ENCODE measurements around the gene GSK3B. TPM values are rescaled to one million over a fixed set of nuclear protein-coding genes. Genes with fewer than 3 reads are reported as not detected.

The GSK3B gene
- polyA plus RNA-seq, 1 experiment = 43.4 TPM

DNA sequence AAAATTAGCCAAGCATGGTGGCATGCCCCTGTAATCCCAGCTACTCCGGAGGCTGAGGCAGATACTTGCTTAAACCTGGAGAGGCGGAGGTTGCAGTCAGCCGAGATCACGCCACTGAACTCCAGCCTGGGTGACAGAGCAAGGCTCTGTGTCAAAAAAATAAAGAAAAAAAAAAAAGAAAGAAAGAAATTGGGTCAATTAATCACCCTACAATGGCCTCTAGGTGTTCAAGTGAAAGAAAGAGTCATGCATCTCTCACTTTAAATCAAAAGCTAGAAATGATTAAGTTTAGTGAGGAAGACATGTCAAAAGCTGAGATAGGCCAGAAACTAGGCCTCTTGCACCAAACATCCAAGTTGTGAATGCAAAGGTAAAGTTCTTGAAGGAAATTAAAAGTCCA is 44.9 kb upstream of the GSK3B start:
- H3K9me3 ChIP-seq (ENCODE audit: control insufficient read depth, insufficient read depth, low read length) = peaks cover 6% of the 10 kb centered on the region; the same call in 1 of the 2 replicates
- DNase-seq (ENCODE audit: low read depth, low spot score) = no peak
- ChIA-PET POLR2A (interaction anchor here (1.2 kb wide), 1 partner anchor 44 kb away, joined by 7 read pairs; no protein-coding TSS in a partner anchor), CTCF (no interaction called here)
- TF ChIP-seq, protein P1, sequence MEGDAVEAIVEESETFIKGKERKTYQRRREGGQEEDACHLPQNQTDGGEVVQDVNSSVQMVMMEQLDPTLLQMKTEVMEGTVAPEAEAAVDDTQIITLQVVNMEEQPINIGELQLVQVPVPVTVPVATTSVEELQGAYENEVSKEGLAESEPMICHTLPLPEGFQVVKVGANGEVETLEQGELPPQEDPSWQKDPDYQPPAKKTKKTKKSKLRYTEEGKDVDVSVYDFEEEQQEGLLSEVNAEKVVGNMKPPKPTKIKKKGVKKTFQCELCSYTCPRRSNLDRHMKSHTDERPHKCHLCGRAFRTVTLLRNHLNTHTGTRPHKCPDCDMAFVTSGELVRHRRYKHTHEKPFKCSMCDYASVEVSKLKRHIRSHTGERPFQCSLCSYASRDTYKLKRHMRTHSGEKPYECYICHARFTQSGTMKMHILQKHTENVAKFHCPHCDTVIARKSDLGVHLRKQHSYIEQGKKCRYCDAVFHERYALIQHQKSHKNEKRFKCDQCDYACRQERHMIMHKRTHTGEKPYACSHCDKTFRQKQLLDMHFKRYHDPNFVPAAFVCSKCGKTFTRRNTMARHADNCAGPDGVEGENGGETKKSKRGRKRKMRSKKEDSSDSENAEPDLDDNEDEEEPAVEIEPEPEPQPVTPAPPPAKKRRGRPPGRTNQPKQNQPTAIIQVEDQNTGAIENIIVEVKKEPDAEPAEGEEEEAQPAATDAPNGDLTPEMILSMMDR (IDR thresholded peaks at IDR 0.05; ENCODE audit: low read depth, low read length) = no peak
- H3K4me3 ChIP-seq (ENCODE audit: low read depth, low read length) = no peak overlapping the region
- H3K27me3 ChIP-seq (ENCODE audit: control insufficient read depth, insufficient read depth, low read length) = no peaks in the 10 kb centered on the region
- H3K27ac ChIP-seq (ENCODE audit: low read depth, low read length) = no peak overlapping the region

DNA sequence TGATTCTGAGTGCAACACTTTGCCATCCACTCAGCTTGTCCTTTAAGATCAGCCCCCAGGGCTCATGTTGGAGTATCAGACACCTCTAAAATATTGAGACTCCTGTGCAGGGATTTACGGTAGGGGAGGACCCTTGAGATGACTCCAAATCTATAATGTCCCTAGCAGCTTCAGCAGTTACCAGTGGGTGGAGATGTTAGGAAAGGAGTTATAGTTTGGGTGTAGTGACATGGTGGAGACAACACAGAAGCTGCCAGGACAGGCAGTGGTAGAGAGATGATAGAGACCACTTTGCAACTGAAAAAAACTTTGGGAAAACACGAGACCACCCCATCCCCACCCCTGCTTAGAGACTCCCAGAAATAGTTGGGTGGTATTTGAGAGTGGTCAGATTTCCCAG is 43.3 kb upstream of the GSK3B start:
- peaks cover 6% of the 10 kb centered on the region; the same call in 1 of the 2 replicates for H3K9me3 ChIP-seq (ENCODE audit: control insufficient read depth, insufficient read depth, low read length)
- H3K4me3 ChIP-seq (ENCODE audit: low read depth, low read length) = no peak overlapping the region
- no peak for DNase-seq (ENCODE audit: low read depth, low spot score)
- TF ChIP-seq, protein P1 (IDR thresholded peaks at IDR 0.05; ENCODE audit: low read depth, low read length) = no peak
- ChIA-PET POLR2A (interaction anchor here (0.6 kb wide), 1 partner anchor 39 kb away, joined by 3 read pairs; no protein-coding TSS in a partner anchor), CTCF (no interaction called here)
- H3K27ac ChIP-seq (ENCODE audit: low read depth, low read length) = no peak overlapping the region
- H3K27me3 ChIP-seq (ENCODE audit: control insufficient read depth, insufficient read depth, low read length) = no peaks in the 10 kb centered on the region

DNA sequence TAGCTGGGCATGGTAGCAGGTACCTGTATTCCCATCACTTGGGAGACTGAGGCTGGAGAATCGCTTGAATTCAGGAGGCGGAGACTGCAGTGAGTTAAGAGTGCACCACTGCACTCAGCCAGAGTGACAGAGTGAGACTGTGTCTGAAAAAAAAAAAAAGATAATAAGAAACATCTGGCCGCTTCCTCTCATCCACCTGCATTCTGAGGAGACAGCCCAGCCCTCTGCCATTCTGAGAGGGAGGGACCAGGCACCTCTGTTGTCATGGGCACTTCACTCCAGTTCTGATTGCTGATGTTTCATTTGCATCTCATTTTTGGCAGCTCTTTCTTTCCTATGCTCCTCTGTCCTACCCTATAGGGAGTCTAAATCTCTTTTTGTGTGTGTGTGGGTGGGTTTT is 36.4 kb upstream of the GSK3B start:
- H3K27me3 ChIP-seq (ENCODE audit: control insufficient read depth, insufficient read depth, low read length) = no peaks in the 10 kb centered on the region
- POLR2A ChIA-PET = no interaction called here
- CTCF ChIA-PET = no interaction called here
- H3K9me3 ChIP-seq (ENCODE audit: control insufficient read depth, insufficient read depth, low read length) = no peaks in the 10 kb centered on the region
- no peak for DNase-seq (ENCODE audit: low read depth, low spot score)
- H3K4me3 ChIP-seq (ENCODE audit: low read depth, low read length) = no peak overlapping the region
- H3K27ac ChIP-seq (ENCODE audit: low read depth, low read length) = no peak overlapping the region
- TF ChIP-seq, protein P1 (IDR thresholded peaks at IDR 0.05; ENCODE audit: low read depth, low read length) = no peak

DNA sequence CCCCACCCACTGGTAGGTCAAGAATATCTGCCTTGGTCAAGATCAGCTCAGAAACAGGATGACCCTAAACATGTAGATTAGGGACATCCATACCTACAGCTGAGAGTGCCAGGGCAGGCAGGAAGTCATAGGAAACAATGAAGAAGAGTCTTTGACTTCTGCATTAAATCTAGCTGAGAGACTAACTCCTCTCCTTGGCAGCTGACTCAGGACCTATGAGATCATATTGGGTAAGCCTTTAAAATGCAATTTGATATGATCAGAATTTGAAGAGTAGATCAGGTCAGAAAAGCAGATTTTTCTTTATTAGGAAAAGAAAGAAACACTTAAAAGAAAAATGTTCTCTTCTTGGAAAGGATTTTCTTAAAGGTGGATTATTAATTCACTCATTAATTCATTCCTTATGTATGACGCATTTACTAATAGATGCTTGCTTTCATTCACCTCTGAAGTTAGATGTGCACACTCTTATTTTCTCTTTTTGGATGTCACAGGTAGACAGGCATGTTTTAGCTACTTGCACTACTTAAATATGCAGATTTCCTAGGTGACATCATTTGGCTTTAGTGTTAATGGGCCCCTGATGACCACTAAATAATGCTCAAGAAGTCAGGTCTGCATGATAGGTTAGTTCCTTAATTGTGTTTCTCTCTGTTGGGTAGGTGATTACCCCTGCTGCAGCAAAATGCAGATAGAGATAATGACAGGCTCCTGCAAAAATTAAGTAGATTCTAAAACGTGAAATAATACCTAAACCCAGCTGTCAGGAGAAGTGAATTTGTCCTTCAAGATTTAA is 35.7 kb upstream of the GSK3B start:
- TF ChIP-seq, protein P1 (IDR thresholded peaks at IDR 0.05; ENCODE audit: low read depth, low read length) = no peak
- DNase-seq (ENCODE audit: low read depth, low spot score) = no peak
- Histone ChIP-seq H3K4me3 (ENCODE audit: low read depth, low read length) (no peak overlapping the region), H3K9me3 (ENCODE audit: control insufficient read depth, insufficient read depth, low read length) (no peaks in the 10 kb centered on the region), H3K27ac (ENCODE audit: low read depth, low read length) (no peak overlapping the region), H3K27me3 (ENCODE audit: control insufficient read depth, insufficient read depth, low read length) (no peaks in the 10 kb centered on the region)
- POLR2A ChIA-PET = no interaction called here
- CTCF ChIA-PET = no interaction called here

DNA sequence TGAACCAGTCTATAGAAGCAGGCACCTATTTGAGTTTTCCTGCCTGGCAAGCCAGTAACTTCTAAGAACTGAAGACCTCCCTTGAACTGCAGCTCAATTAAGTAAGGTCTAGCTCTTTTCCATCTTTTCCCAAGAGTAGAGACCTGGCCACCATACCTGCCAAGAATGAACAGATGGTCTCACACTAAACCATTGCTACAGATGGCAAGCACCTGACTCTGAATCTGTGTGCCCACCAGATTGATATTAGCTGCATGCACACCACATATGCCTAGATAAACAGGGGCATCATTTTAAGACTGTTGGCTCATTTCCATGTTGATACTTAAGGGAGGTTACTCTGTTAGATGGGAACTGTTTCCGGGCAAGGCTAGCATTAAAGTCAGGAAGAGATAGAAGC is 34.8 kb upstream of the GSK3B start:
- H3K9me3 ChIP-seq (ENCODE audit: control insufficient read depth, insufficient read depth, low read length) = no peaks in the 10 kb centered on the region
- TF ChIP-seq, protein P1 (IDR thresholded peaks at IDR 0.05; ENCODE audit: low read depth, low read length) = no peak
- no peaks in the 10 kb centered on the region for H3K27me3 ChIP-seq (ENCODE audit: control insufficient read depth, insufficient read depth, low read length)
- H3K4me3 ChIP-seq (ENCODE audit: low read depth, low read length) = no peak overlapping the region
- POLR2A ChIA-PET = no interaction called here
- CTCF ChIA-PET = no interaction called here
- no peak for DNase-seq (ENCODE audit: low read depth, low spot score)
- H3K27ac ChIP-seq (ENCODE audit: low read depth, low read length) = no peak overlapping the region

Measured in AG04450 (cell line).